ENCODE data around the gene CFDP1. TPM values are rescaled to one million over a fixed set of nuclear protein-coding genes. Genes with fewer than 3 reads are reported as not detected.
"Not testable (repeated sequence)": the region's sequence is repeated elsewhere in the genome, so short reads cannot be mapped to it uniquely, and the experiment has no call there.

The CFDP1 gene
- total RNA-seq, 3 donors from 2014 or later (not counting 1 experiment from before 2014, with no cell fraction given) = 32.2 to 38.8 (median 32.3) TPM

DNA sequence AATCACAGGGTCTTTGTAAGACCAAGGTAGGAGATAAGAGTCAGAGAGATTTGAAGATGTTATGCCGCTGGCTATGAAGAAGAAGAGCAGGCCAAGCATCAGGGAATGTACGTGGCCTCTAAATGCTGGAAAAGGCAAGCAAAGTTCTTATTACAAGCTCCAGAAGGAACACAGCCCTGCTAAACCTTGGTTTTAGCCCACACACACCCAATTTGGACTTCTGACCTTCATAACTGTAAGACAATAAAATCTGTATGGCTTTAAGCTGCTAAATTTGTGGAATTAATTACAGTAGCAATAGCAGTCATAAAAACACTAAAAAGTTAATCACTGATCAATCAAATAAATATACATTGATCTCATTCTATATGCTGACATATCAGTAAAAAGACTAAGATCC lies 25.1 kb upstream of the CFDP1 start:
- no peaks in the 10 kb centered on the region for H3K9me3 ChIP-seq (ENCODE audit: control insufficient read depth, insufficient read depth, low read length)
- H3K27me3 ChIP-seq (ENCODE audit: control insufficient read depth, insufficient read depth, low read length) = no peaks in the 10 kb centered on the region
- H3K36me3 ChIP-seq (ENCODE audit: control insufficient read depth, insufficient read depth, low read length) = peaks cover 2% of the 10 kb centered on the region
- no peak for DNase-seq
- no peak overlapping the region for H3K27ac Mint-ChIP-seq
- no peak overlapping the region for H3K27ac ChIP-seq (ENCODE audit: low read length)
- intact Hi-C loops (cut with micrococcal nuclease) = no loop called here
- no peaks in the 10 kb centered on the region for H3K36me3 Mint-ChIP-seq
- no peak overlapping the region for H3K4me3 ChIP-seq (ENCODE audit: low read length)
- H3K4me1 Mint-ChIP-seq = peaks cover 66 to 75% of the 10 kb centered on the region in 2 donors
- H3K9me3 Mint-ChIP-seq = no peaks in the 10 kb centered on the region
- H3K27me3 Mint-ChIP-seq (ENCODE audit: low read depth in 2 of 2) = no peaks in the 10 kb centered on the region
- 89% methylated on average over 2 of the region's 2 CpGs for WGBS (ENCODE audit: insufficient coverage)
- H3K4me3 Mint-ChIP-seq = no peak overlapping the region
- H3K4me1 ChIP-seq (ENCODE audit: control insufficient read depth, insufficient read depth, low read length) = peaks cover 5% of the 10 kb centered on the region
- TF ChIP-seq CTCF (IDR thresholded peaks at IDR 0.05) = no peak
- ATAC-seq = no peak

DNA sequence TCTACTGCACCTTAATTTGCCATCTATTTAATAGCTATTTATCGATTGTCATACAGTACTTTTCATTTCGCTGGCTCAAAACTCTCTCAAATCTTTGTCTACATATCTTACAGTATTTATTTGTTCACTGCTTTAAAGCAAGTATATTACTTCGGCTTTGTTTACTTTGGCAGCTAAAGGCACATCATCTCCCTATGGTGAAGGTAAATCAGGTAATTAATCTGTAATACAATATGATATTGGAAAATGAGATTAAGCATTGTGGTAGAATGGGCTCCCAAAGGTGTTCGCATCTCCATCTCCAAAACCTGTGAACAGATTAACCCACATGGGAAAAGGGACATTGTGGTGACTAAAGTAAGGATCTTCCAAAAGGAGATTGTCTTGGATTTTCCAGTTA lies 24.7 kb upstream of the CFDP1 start:
- no peak for TF ChIP-seq CTCF (IDR thresholded peaks at IDR 0.05)
- Histone ChIP-seq H3K4me1 (ENCODE audit: control insufficient read depth, insufficient read depth, low read length) (peaks cover under 1% of the 10 kb centered on the region), H3K9me3 (ENCODE audit: control insufficient read depth, insufficient read depth, low read length) (no peaks in the 10 kb centered on the region), H3K27ac (ENCODE audit: low read length) (no peak overlapping the region), H3K27me3 (ENCODE audit: control insufficient read depth, insufficient read depth, low read length) (no peaks in the 10 kb centered on the region), H3K4me3 (ENCODE audit: low read length) (no peak overlapping the region), H3K36me3 (ENCODE audit: control insufficient read depth, insufficient read depth, low read length) (peaks cover 2% of the 10 kb centered on the region)
- H3K27ac Mint-ChIP-seq = no peak overlapping the region
- intact Hi-C loops (cut with micrococcal nuclease) = no loop called here
- no peak for DNase-seq
- no peak overlapping the region for H3K4me3 Mint-ChIP-seq
- WGBS (ENCODE audit: insufficient coverage) = 96% methylated on average over 2 of the region's 4 CpGs
- no peaks in the 10 kb centered on the region for H3K27me3 Mint-ChIP-seq (ENCODE audit: low read depth in 2 of 2)
- peaks cover 66 to 75% of the 10 kb centered on the region in 2 donors for H3K4me1 Mint-ChIP-seq
- ATAC-seq = no peak
- H3K9me3 Mint-ChIP-seq = no peaks in the 10 kb centered on the region
- no peaks in the 10 kb centered on the region for H3K36me3 Mint-ChIP-seq

DNA sequence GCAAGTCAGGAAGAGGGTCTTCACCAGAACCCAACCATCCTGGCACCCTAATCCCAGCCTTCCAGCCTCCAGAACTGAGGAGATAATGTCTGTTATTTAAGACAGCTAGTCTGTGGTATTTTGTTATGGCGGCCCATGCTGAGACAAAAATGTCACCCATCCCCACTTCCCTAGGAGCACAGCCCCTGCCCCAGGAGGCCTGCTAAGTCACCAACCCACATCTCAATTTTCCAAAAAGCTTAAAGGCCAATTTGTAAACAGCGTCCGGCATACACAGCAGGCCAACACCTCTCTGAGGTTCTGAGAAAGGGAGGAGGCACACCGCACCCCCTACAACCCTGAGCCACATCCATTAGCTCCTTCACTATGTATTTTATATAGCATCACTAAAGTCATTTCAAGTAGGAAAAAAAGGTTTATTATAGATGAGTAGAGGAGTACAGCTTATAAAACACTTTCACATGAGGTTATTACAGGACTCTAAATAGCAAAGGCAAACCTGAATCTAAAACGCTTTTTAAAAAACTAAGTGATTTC lies 24.2 kb upstream of the CFDP1 start:
- H3K27ac ChIP-seq (ENCODE audit: low read length) = no peak overlapping the region
- DNase-seq (no peak), ATAC-seq (no peak)
- peaks cover 2% of the 10 kb centered on the region for H3K36me3 ChIP-seq (ENCODE audit: control insufficient read depth, insufficient read depth, low read length)
- H3K9me3 ChIP-seq (ENCODE audit: control insufficient read depth, insufficient read depth, low read length) = no peaks in the 10 kb centered on the region
- intact Hi-C loops (cut with micrococcal nuclease) = no loop called here
- Mint-ChIP-seq H3K9me3 (no peaks in the 10 kb centered on the region), H3K4me3 (no peak overlapping the region), H3K27ac (no peak overlapping the region), H3K36me3 (no peaks in the 10 kb centered on the region), H3K4me1 (peaks cover 66 to 75% of the 10 kb centered on the region in 2 donors), H3K27me3 (ENCODE audit: low read depth in 2 of 2) (no peaks in the 10 kb centered on the region)
- no peak overlapping the region for H3K4me3 ChIP-seq (ENCODE audit: low read length)
- no peaks in the 10 kb centered on the region for H3K27me3 ChIP-seq (ENCODE audit: control insufficient read depth, insufficient read depth, low read length)
- no peaks in the 10 kb centered on the region for H3K4me1 ChIP-seq (ENCODE audit: control insufficient read depth, insufficient read depth, low read length)
- TF ChIP-seq CTCF (IDR thresholded peaks at IDR 0.05) = no peak
- 97% methylated on average over 3 of the region's 5 CpGs for WGBS (ENCODE audit: insufficient coverage)

DNA sequence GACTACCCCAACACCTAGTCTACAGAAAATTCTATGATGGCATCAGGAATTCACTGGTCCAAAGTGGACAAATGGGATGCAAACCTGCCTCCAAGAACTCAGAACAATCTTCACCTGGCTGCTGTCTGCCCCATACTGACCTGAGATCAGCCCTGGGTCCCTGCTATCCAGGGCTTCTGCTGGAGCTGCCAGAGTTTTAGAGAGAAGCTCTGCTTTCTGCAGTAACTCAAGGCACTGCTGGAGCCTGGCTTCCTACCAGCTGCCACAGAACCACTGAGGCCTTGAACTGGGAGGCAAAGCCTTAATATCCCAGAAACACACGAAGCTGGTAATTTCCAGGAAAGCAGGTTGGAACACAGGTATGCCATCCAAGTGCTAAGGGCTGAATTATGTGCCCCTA lies 23.7 kb upstream of the CFDP1 start:
- H3K9me3 Mint-ChIP-seq = no peaks in the 10 kb centered on the region
- WGBS (ENCODE audit: insufficient coverage) = 100% methylated on average over 1 of the region's 1 CpG
- Histone ChIP-seq H3K9me3 (ENCODE audit: control insufficient read depth, insufficient read depth, low read length) (no peaks in the 10 kb centered on the region), H3K27me3 (ENCODE audit: control insufficient read depth, insufficient read depth, low read length) (no peaks in the 10 kb centered on the region), H3K4me3 (ENCODE audit: low read length) (no peak overlapping the region), H3K4me1 (ENCODE audit: control insufficient read depth, insufficient read depth, low read length) (no peaks in the 10 kb centered on the region), H3K27ac (ENCODE audit: low read length) (no peak overlapping the region), H3K36me3 (ENCODE audit: control insufficient read depth, insufficient read depth, low read length) (peaks cover 2% of the 10 kb centered on the region)
- no peak for DNase-seq
- H3K27me3 Mint-ChIP-seq (ENCODE audit: low read depth in 2 of 2) = no peaks in the 10 kb centered on the region
- peaks cover 61 to 71% of the 10 kb centered on the region in 2 donors for H3K4me1 Mint-ChIP-seq
- no peaks in the 10 kb centered on the region for H3K36me3 Mint-ChIP-seq
- TF ChIP-seq CTCF (IDR thresholded peaks at IDR 0.05) = no peak
- intact Hi-C loops (cut with micrococcal nuclease) = no loop called here
- ATAC-seq = no peak
- H3K4me3 Mint-ChIP-seq = no peak overlapping the region
- peak overlapping the region in 1 of 2 donors; percentile 42 for H3K27ac Mint-ChIP-seq

GRCh38 chr16:75456486-75456885 lies 23.2 kb upstream of the CFDP1 start:
- ATAC-seq; H3K36me3 Mint-ChIP-seq; H3K4me3 Mint-ChIP-seq; H3K36me3 ChIP-seq (ENCODE audit: control insufficient read depth, insufficient read depth, low read length); DNase-seq; H3K27me3 ChIP-seq (ENCODE audit: control insufficient read depth, insufficient read depth, low read length); H3K4me3 ChIP-seq (ENCODE audit: low read length); H3K9me3 Mint-ChIP-seq; H3K4me1 ChIP-seq (ENCODE audit: control insufficient read depth, insufficient read depth, low read length); H3K9me3 ChIP-seq (ENCODE audit: control insufficient read depth, insufficient read depth, low read length); H3K27ac ChIP-seq (ENCODE audit: low read length); H3K27me3 Mint-ChIP-seq (ENCODE audit: low read depth in 2 of 2); intact Hi-C loops (cut with micrococcal nuclease): not testable (repeated sequence)
- WGBS (ENCODE audit: insufficient coverage) = 96% methylated on average over 4 of the region's 4 CpGs
- Mint-ChIP-seq H3K27ac (peak overlapping the region in 1 of 2 donors; percentile 42), H3K4me1 (peaks cover 56 to 66% of the 10 kb centered on the region in 2 donors)
